WTC11 (cell line): ENCODE results near the gene TRIM7. TPM values are rescaled to one million over a fixed set of nuclear protein-coding genes. Genes with fewer than 3 reads are reported as not detected.
A peak's percentile ranks its signal among the peaks of the same experiment; 100 is the strongest.

Experiments
- ATAC-seq: fragments of 200-7000 bp; cut with Tn5 transposase; 2 replicates; pipeline ENCODE4 v1.10.0; 2021; ENCODE audit warnings: mild to moderate bottlenecking, moderate library complexity
- CTCF ChIA-PET: fragments of 300-600 bp; sonication (Branson Sonifier 250); formaldehyde crosslinking; loops from one replicate; lab custom pipeline; 2021; ENCODE audit warnings: antibody characterized with exemption; lab: Charles Lee
- POLR2A ChIA-PET: fragments of 350-600 bp; sonication (Branson Sonifier 250); formaldehyde crosslinking; loops from one replicate; lab custom pipeline; 2021; ENCODE audit warnings: antibody characterized with exemption; lab: Charles Lee
- DNase-seq: peaks from one replicate; pipeline ENCODE4 v3.0.0; 2021; ENCODE audit warnings: low spot score
- H3K27ac Mint-ChIP-seq: 2 replicates; pipeline ENCODE4 v1.8.0; 2021; ENCODE audit warnings: mixed read lengths
- H3K27me3 Mint-ChIP-seq: 2 replicates; pipeline ENCODE4 v1.8.0; 2021; ENCODE audit warnings: low read depth, mild to moderate bottlenecking, moderate library complexity, mixed read lengths
- H3K36me3 Mint-ChIP-seq: 2 replicates; pipeline ENCODE4 v1.8.0; 2021; ENCODE audit warnings: mixed read lengths
- H3K4me1 Mint-ChIP-seq: 2 replicates; pipeline ENCODE4 v1.8.0; 2022; ENCODE audit warnings: mixed read lengths
- H3K4me3 Mint-ChIP-seq: 2 replicates; pipeline ENCODE4 v1.8.0; 2021; ENCODE audit warnings: mild to moderate bottlenecking, moderate library complexity, mixed read lengths
- H3K9me3 Mint-ChIP-seq: 2 replicates; pipeline ENCODE4 v1.8.0; 2021; ENCODE audit warnings: mixed read lengths
- ATF3 ChIP-seq: sonication (generic); formaldehyde crosslinking; conservative IDR thresholded peaks from 2 replicates; pipeline ENCODE4 v1.8.1; 2022; ENCODE audit warnings: mild to moderate bottlenecking, missing genetic modification reagents
- CBFB ChIP-seq: sonication (generic); formaldehyde crosslinking; IDR thresholded peaks from 2 replicates; pipeline ENCODE4 v1.8.1; 2022; ENCODE audit warnings: mild to moderate bottlenecking, low read depth, missing genetic modification reagents
- ELF4 ChIP-seq: sonication (generic); formaldehyde crosslinking; IDR thresholded peaks from 2 replicates; pipeline ENCODE4 v1.8.1; 2022; ENCODE audit warnings: low read depth, mild to moderate bottlenecking, moderate library complexity, missing genetic modification reagents
- GRHL2 ChIP-seq: fragments of 250-450 bp; sonication (Bioruptor Pico); IDR thresholded peaks from 2 replicates; pipeline ENCODE4 v1.8.0; 2022; ENCODE audit warnings: mild to moderate bottlenecking, moderate library complexity; ENCODE audit not compliant: insufficient replicate concordance, severe bottlenecking
- HMGA2 ChIP-seq: fragments of 250-450 bp; sonication (Bioruptor Pico); IDR thresholded peaks from 2 replicates; pipeline ENCODE4 v1.4.0; 2021; ENCODE audit warnings: mild to moderate bottlenecking, moderate library complexity
- JUN ChIP-seq: sonication (generic); formaldehyde crosslinking; IDR thresholded peaks from 2 replicates; pipeline ENCODE4 v1.8.0; 2023; ENCODE audit warnings: mild to moderate bottlenecking, missing genetic modification reagents
- MXD4 ChIP-seq: fragments of 250-450 bp; sonication (Bioruptor Pico); IDR thresholded peaks from 2 replicates; pipeline ENCODE4 v1.8.0; 2021; ENCODE audit warnings: mild to moderate bottlenecking, moderate library complexity, borderline replicate concordance
- MYBL2 ChIP-seq: sonication (generic); formaldehyde crosslinking; IDR thresholded peaks from 2 replicates; pipeline ENCODE4 v1.8.1; 2023; ENCODE audit warnings: mild to moderate bottlenecking, moderate library complexity, missing genetic modification reagents
- PRRX2 ChIP-seq: fragments of 250-450 bp; sonication (Bioruptor Pico); IDR thresholded peaks from 2 replicates; pipeline ENCODE4 v1.8.0; 2021; ENCODE audit warnings: mild to moderate bottlenecking
- RELA ChIP-seq: sonication (generic); formaldehyde crosslinking; IDR thresholded peaks from 2 replicates; pipeline ENCODE4 v1.8.1; 2022; ENCODE audit warnings: missing genetic modification reagents, mild to moderate bottlenecking, borderline replicate concordance
- SMAD4 ChIP-seq: sonication (generic); formaldehyde crosslinking; IDR thresholded peaks from 2 replicates; pipeline ENCODE4 v1.8.0; 2022; ENCODE audit warnings: mild to moderate bottlenecking, missing genetic modification reagents
- TP53 ChIP-seq: sonication (generic); formaldehyde crosslinking; IDR thresholded peaks from 2 replicates; pipeline ENCODE4 v1.8.1; 2023; ENCODE audit warnings: mild to moderate bottlenecking, missing genetic modification reagents
- USF1 ChIP-seq: sonication (generic); formaldehyde crosslinking; IDR thresholded peaks from 2 replicates; pipeline ENCODE4 v1.8.0; 2022; ENCODE audit warnings: mild to moderate bottlenecking, missing genetic modification reagents
- ZNF219 ChIP-seq: sonication (generic); formaldehyde crosslinking; IDR thresholded peaks from 2 replicates; pipeline ENCODE4 v1.8.0; 2023; ENCODE audit warnings: missing genetic modification reagents, mild to moderate bottlenecking, borderline replicate concordance
- ZNF281 ChIP-seq: sonication (generic); formaldehyde crosslinking; IDR thresholded peaks from 2 replicates; pipeline ENCODE4 v1.8.0; 2023; ENCODE audit warnings: mild to moderate bottlenecking, missing genetic modification reagents
- ZNF317 ChIP-seq: sonication (generic); formaldehyde crosslinking; IDR thresholded peaks from 2 replicates; pipeline ENCODE4 v1.8.1; 2023; ENCODE audit warnings: low read depth, mild to moderate bottlenecking, moderate library complexity, missing genetic modification reagents, borderline replicate concordance
- ZNF396 ChIP-seq: fragments of 250-450 bp; sonication (Bioruptor Pico); IDR thresholded peaks from 2 replicates; pipeline ENCODE4 v1.8.0; 2021; ENCODE audit warnings: mild to moderate bottlenecking, moderate library complexity, borderline replicate concordance
- ZNF423 ChIP-seq: fragments of 250-450 bp; sonication (Bioruptor Pico); IDR thresholded peaks from 2 replicates; pipeline ENCODE4 v2.1.2; 2022; ENCODE audit warnings: mild to moderate bottlenecking, moderate library complexity
- total RNA-seq: library from RNA; stranded (reverse); gene quantifications from 3 replicates; pipeline ENCODE4 v1.2.3, GENCODE V29; 2021
- TF ChIP-seq, protein P1 (sequence below): fragments of 250-450 bp; sonication (Bioruptor Pico); IDR thresholded peaks from 2 replicates; pipeline ENCODE4 v1.9.0; 2021; ENCODE audit warnings: mild to moderate bottlenecking
- TF ChIP-seq, protein P2 (sequence below): sonication (generic); formaldehyde crosslinking; IDR thresholded peaks from 2 replicates; pipeline ENCODE4 v1.8.0; 2022; ENCODE audit warnings: mild to moderate bottlenecking, missing genetic modification reagents
- TF ChIP-seq, protein P3 (sequence below): sonication (generic); formaldehyde crosslinking; IDR thresholded peaks from 2 replicates; pipeline ENCODE4 v1.8.1; 2022; ENCODE audit warnings: low read depth, missing genetic modification reagents, borderline replicate concordance

Gene TRIM7
- total RNA-seq, 1 experiment from 2014 or later: 1.4 TPM

GRCh38 chr5:181234455-181235306 is 29.7 kb upstream of the TRIM7 start (continued):
- TF ChIP-seq ATF3 (CRISPR knock-in tag): no peak

- Mint-ChIP-seq H3K27me3 (no peaks in the 10 kb centered on the region), H3K27ac (no peak overlapping the region), H3K36me3 (peaks cover 58% of the 10 kb centered on the region), H3K4me3 (no peak overlapping the region), H3K9me3 (no peaks in the 10 kb centered on the region), H3K4me1 (peaks cover 12% of the 10 kb centered on the region)
- TF ChIP-seq ATF3 (CRISPR knock-in tag): no peak
- no peak for TF ChIP-seq RELA (CRISPR knock-in tag)
- TF ChIP-seq ELF4: no peak
- TF ChIP-seq JUN (CRISPR knock-in tag): no peak
- no peak for TF ChIP-seq TP53 (CRISPR knock-in tag)
- TF ChIP-seq, protein P1, sequence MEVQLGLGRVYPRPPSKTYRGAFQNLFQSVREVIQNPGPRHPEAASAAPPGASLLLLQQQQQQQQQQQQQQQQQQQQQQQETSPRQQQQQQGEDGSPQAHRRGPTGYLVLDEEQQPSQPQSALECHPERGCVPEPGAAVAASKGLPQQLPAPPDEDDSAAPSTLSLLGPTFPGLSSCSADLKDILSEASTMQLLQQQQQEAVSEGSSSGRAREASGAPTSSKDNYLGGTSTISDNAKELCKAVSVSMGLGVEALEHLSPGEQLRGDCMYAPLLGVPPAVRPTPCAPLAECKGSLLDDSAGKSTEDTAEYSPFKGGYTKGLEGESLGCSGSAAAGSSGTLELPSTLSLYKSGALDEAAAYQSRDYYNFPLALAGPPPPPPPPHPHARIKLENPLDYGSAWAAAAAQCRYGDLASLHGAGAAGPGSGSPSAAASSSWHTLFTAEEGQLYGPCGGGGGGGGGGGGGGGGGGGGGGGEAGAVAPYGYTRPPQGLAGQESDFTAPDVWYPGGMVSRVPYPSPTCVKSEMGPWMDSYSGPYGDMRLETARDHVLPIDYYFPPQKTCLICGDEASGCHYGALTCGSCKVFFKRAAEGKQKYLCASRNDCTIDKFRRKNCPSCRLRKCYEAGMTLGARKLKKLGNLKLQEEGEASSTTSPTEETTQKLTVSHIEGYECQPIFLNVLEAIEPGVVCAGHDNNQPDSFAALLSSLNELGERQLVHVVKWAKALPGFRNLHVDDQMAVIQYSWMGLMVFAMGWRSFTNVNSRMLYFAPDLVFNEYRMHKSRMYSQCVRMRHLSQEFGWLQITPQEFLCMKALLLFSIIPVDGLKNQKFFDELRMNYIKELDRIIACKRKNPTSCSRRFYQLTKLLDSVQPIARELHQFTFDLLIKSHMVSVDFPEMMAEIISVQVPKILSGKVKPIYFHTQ (CRISPR knock-in tag): 0 out of 2 replicates have a peak, but pooled peaks have one; percentile 8
- no peak for TF ChIP-seq USF1 (CRISPR knock-in tag)
- TF ChIP-seq PRRX2 (CRISPR knock-in tag): no peak
- TF ChIP-seq, protein P2, sequence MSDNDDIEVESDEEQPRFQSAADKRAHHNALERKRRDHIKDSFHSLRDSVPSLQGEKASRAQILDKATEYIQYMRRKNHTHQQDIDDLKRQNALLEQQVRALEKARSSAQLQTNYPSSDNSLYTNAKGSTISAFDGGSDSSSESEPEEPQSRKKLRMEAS: no peak
- CTCF ChIA-PET: interaction anchor here (1.7 kb wide), 1 partner anchor 39 kb away, joined by 3 read pairs; no protein-coding TSS in a partner anchor
- ATAC-seq: peak; percentile 4
- POLR2A ChIA-PET: interaction anchor here (1.1 to 1.8 kb wide), 2 partner anchors 10 to 17 kb away, joined by 4 to 7 read pairs; partner anchors contain the start of gene TRIM41
- no peak for DNase-seq
These were observed 28.9 kb upstream of the TRIM7 start for GRCh38 chr5:181233801-181234454.

DNA sequence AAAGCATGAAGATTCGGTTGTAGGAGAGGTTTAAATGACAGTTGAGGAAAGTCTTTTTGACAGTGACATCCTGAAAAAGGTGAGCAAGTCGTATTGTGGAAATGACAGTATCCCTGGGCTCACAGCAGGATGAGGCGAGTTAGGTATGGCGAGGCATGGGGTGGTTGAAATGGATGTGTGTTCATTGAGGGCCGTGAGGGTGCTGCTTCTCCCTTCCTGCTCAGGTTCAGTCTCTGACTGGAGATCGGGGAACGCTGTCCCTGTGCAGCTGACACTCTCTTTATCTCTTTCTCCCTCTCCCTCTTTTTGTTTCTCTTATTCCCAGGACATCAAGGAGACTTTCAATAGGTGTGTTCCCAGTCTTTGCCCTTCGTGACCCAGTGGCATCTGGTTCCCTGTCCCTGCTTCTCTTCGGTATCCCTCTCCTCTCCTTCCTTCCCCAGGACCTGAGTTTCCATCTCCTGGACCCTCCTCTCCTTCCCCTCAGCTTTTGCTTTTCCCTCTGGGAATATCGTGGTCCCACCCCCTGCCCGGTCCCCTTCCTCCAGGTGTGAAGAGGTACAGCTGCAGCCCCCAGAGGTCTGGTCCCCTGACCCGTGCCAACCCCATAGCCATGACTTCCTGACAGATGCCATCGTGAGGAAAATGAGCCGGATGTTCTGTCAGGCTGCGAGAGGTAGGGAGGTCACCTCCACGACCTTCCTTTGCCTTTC is 28.2 kb upstream of the TRIM7 start:
- Mint-ChIP-seq H3K36me3 (peaks cover 51% of the 10 kb centered on the region), H3K27ac (no peak overlapping the region), H3K4me1 (peaks cover 8% of the 10 kb centered on the region; the same call in 1 of the 2 replicates), H3K27me3 (no peaks in the 10 kb centered on the region), H3K4me3 (no peak overlapping the region), H3K9me3 (no peaks in the 10 kb centered on the region)
- DNase-seq (no peak), ATAC-seq (no peak)
- POLR2A ChIA-PET: interaction anchor here (1.0 kb wide), 1 partner anchor 10 kb away, joined by 3 read pairs; the partner anchor contains the start of gene TRIM41
- CTCF ChIA-PET: no interaction called here
- TF ChIP-seq MYBL2 (CRISPR knock-in tag) (no peak), GRHL2 (CRISPR knock-in tag) (no peak), ZNF396 (no peak), ZNF317 (CRISPR knock-in tag) (no peak), ZNF219 (no peak), TP53 (CRISPR knock-in tag) (no peak), ZNF281 (no peak), CBFB (no peak), ZNF423 (CRISPR knock-in tag) (no peak), SMAD4 (CRISPR knock-in tag) (no peak), HMGA2 (CRISPR knock-in tag) (no peak), MXD4 (CRISPR knock-in tag) (no peak)
- TF ChIP-seq, protein P3, sequence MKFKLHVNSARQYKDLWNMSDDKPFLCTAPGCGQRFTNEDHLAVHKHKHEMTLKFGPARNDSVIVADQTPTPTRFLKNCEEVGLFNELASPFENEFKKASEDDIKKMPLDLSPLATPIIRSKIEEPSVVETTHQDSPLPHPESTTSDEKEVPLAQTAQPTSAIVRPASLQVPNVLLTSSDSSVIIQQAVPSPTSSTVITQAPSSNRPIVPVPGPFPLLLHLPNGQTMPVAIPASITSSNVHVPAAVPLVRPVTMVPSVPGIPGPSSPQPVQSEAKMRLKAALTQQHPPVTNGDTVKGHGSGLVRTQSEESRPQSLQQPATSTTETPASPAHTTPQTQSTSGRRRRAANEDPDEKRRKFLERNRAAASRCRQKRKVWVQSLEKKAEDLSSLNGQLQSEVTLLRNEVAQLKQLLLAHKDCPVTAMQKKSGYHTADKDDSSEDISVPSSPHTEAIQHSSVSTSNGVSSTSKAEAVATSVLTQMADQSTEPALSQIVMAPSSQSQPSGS (CRISPR knock-in tag): no peak
